Tibial artery (tissue), 4 donors: ENCODE measurements around the gene SIRPG.

ENCODE experiments used
- DNase-seq, 2 donors: peaks; one replicate each; pipeline ENCODE4 v3.0.0-alpha.2; 2019
- H3K27ac ChIP-seq, 2 donors: fragments of 200-600 bp; sonication (generic) in 1 of 2; 1 replicate in 1 of 2; 2 replicates in 1 of 2; pipeline ENCODE4 v1.5.1; 2018 to 2019; ENCODE audit warnings: mild to moderate bottlenecking in 1 of 2
- H3K27me3 ChIP-seq, 2 donors: fragments of 200-600 bp; sonication (generic) in 1 of 2; one replicate each; pipeline versions ENCODE4 v1.5.1 to v1.6.0; 2016 to 2019
- H3K36me3 ChIP-seq, 3 donors: fragments of 200-600 bp; sonication (generic) in 2 of 3; one replicate each; pipeline ENCODE4 v1.5.1; 2016 to 2019; ENCODE audit warnings: mild to moderate bottlenecking in 2 of 3
- H3K4me1 ChIP-seq, 4 donors: fragments of 200-600 bp; sonication (generic) in 2 of 4; 1 replicate in 3 of 4; 2 replicates in 1 of 4; pipeline ENCODE4 v1.5.1; 2016 to 2019
- H3K4me3 ChIP-seq, 2 donors: fragments of 200-600 bp; sonication (generic) in 1 of 2; 1 replicate in 1 of 2; 2 replicates in 1 of 2; pipeline ENCODE4 v1.5.1; 2018 to 2019; ENCODE audit warnings: mild to moderate bottlenecking in 2 of 2
- H3K9me3 ChIP-seq, 3 donors: fragments of 200-600 bp; sonication (generic) in 1 of 3; one replicate each; pipeline ENCODE4 v1.5.1; 2016 to 2019
- CTCF ChIP-seq, 2 experiments: fragments of 200-600 bp in 1 of 2; fragments of 450-650 bp in 1 of 2; IDR thresholded peaks; one replicate each; pipeline ENCODE4 v1.5.1; 2017 to 2019; ENCODE audit warnings: antibody characterized with exemption in 2 of 2, mild to moderate bottlenecking in 1 of 2, moderate library complexity in 1 of 2
- intact Hi-C: fragments of 100-400 bp; cut with DNase I; formaldehyde crosslinking; loops from one replicate; pipeline ENCODE4 v1.15.0; 2023; ENCODE audit warnings: low total_unique reads

The SIRPG gene

GRCh38 chr20:1676650-1677049 lies 19.1 kb upstream of the SIRPG start:
- Histone ChIP-seq H3K36me3 (no peaks in the 10 kb centered on the region), H3K4me3 (no peak overlapping the region), H3K27ac (no peak overlapping the region), H3K27me3 (no peaks in the 10 kb centered on the region), H3K4me1 (no peaks in the 10 kb centered on the region), H3K9me3 (no peaks in the 10 kb centered on the region)
- TF ChIP-seq CTCF (IDR thresholded peaks at IDR 0.05) = no peak
- no peak for DNase-seq
- intact Hi-C loops = no loop called here

GRCh38 chr20:1674990-1675780 lies 17.6 kb upstream of the SIRPG start:
- H3K9me3 ChIP-seq = no peaks in the 10 kb centered on the region
- H3K4me3 ChIP-seq = no peak overlapping the region
- intact Hi-C loops = no loop called here
- H3K27me3 ChIP-seq = no peaks in the 10 kb centered on the region
- H3K4me1 ChIP-seq = no peaks in the 10 kb centered on the region
- no peak for DNase-seq
- no peak overlapping the region for H3K27ac ChIP-seq
- no peak for TF ChIP-seq CTCF (IDR thresholded peaks at IDR 0.05)
- no peaks in the 10 kb centered on the region for H3K36me3 ChIP-seq

- H3K4me3 ChIP-seq = no peak overlapping the region
- intact Hi-C loops = no loop called here
- no peaks in the 10 kb centered on the region for H3K27me3 ChIP-seq
- no peaks in the 10 kb centered on the region for H3K9me3 ChIP-seq
- H3K4me1 ChIP-seq = no peaks in the 10 kb centered on the region
- DNase-seq = no peak
- no peaks in the 10 kb centered on the region for H3K36me3 ChIP-seq
- H3K27ac ChIP-seq = no peak overlapping the region
- no peak for TF ChIP-seq CTCF (IDR thresholded peaks at IDR 0.05)
Measured at GRCh38 chr20:1674361-1674760, 16.8 kb upstream of the SIRPG start.

GRCh38 chr20:1673424-1673823 lies 15.8 kb upstream of the SIRPG start:
- no peak overlapping the region for H3K27ac ChIP-seq
- H3K27me3 ChIP-seq = no peaks in the 10 kb centered on the region
- TF ChIP-seq CTCF (IDR thresholded peaks at IDR 0.05) = no peak
- no peak overlapping the region for H3K4me3 ChIP-seq
- no peaks in the 10 kb centered on the region for H3K36me3 ChIP-seq
- DNase-seq = no peak
- H3K4me1 ChIP-seq = no peaks in the 10 kb centered on the region
- H3K9me3 ChIP-seq = no peaks in the 10 kb centered on the region
- intact Hi-C loops = no loop called here

GRCh38 chr20:1672728-1673127 lies 15.1 kb upstream of the SIRPG start:
- TF ChIP-seq CTCF (IDR thresholded peaks at IDR 0.05) = no peak
- H3K27ac ChIP-seq = no peak overlapping the region

More at GRCh38 chr20:1672728-1673127, 15.1 kb upstream of the SIRPG start:
- Histone ChIP-seq H3K9me3 (no peaks in the 10 kb centered on the region), H3K36me3 (no peaks in the 10 kb centered on the region), H3K4me3 (no peak overlapping the region), H3K27me3 (no peaks in the 10 kb centered on the region), H3K4me1 (no peaks in the 10 kb centered on the region)
- intact Hi-C loops = no loop called here
- DNase-seq = no peak
